Measurements from ENCODE around the gene SIGLEC15. TPM values are rescaled to one million over a fixed set of nuclear protein-coding genes. Genes with fewer than 3 reads are reported as not detected.
A peak's percentile ranks its signal among the peaks of the same experiment; 100 is the strongest.

The SIGLEC15 gene
- polyA plus RNA-seq, 3 donors from 2014 or later: 0.09 to 0.20 TPM; not detected in 1

- peaks cover 39 to 79% (median 57%) of the 10 kb centered on the region in 3 donors for H3K36me3 Mint-ChIP-seq
- no peak overlapping the region for H3K27ac Mint-ChIP-seq
- DNase-seq: no peak
- no peaks in the 10 kb centered on the region for H3K4me1 Mint-ChIP-seq
- H3K27me3 Mint-ChIP-seq (ENCODE audit: low read depth in 3 of 3): peaks cover 0 to 2% (median 0%) of the 10 kb centered on the region in 3 donors
- no peaks in the 10 kb centered on the region for H3K9me3 Mint-ChIP-seq
- H3K4me3 Mint-ChIP-seq: no peak overlapping the region
These were observed 33.9 kb downstream of the SIGLEC15 start for GRCh38 chr18:45859334-45859733.

GRCh38 chr18:45860492-45860891 lies 35.0 kb downstream of the SIGLEC15 start:
- no peaks in the 10 kb centered on the region for H3K9me3 Mint-ChIP-seq
- H3K27me3 Mint-ChIP-seq (ENCODE audit: low read depth in 3 of 3): no peaks in the 10 kb centered on the region
- H3K4me3 Mint-ChIP-seq: no peak overlapping the region
- DNase-seq: no peak
- no peaks in the 10 kb centered on the region for H3K4me1 Mint-ChIP-seq
- H3K36me3 Mint-ChIP-seq: peaks cover 47 to 83% (median 62%) of the 10 kb centered on the region in 3 donors
- peak overlapping the region in 1 of 6 donors; percentile 24 for H3K27ac Mint-ChIP-seq

GRCh38 chr18:45860971-45861370 lies 35.5 kb downstream of the SIGLEC15 start:
- Mint-ChIP-seq H3K27me3 (ENCODE audit: low read depth in 3 of 3) (no peaks in the 10 kb centered on the region), H3K27ac (peak overlapping the region in 1 of 6 donors; percentile 41), H3K36me3 (peaks cover 52 to 83% (median 62%) of the 10 kb centered on the region in 3 donors), H3K9me3 (no peaks in the 10 kb centered on the region), H3K4me3 (no peak overlapping the region), H3K4me1 (no peaks in the 10 kb centered on the region)
- DNase-seq: no peak

GRCh38 chr18:45861926-45862325 lies 36.5 kb downstream of the SIGLEC15 start:
- no peak for DNase-seq
- Mint-ChIP-seq H3K27ac (peak overlapping the region in 3 of 6 donors; percentile 7 to 41 (median 37)), H3K4me1 (no peaks in the 10 kb centered on the region), H3K27me3 (ENCODE audit: low read depth in 3 of 3) (no peaks in the 10 kb centered on the region), H3K9me3 (no peaks in the 10 kb centered on the region), H3K36me3 (peaks cover 52 to 83% (median 61%) of the 10 kb centered on the region in 3 donors), H3K4me3 (no peak overlapping the region)

- no peak for DNase-seq
- Mint-ChIP-seq H3K4me3 (no peak overlapping the region), H3K36me3 (peaks cover 46 to 85% (median 65%) of the 10 kb centered on the region in 3 donors), H3K4me1 (no peaks in the 10 kb centered on the region), H3K27me3 (ENCODE audit: low read depth in 3 of 3) (no peaks in the 10 kb centered on the region), H3K9me3 (no peaks in the 10 kb centered on the region), H3K27ac (peak overlapping the region in 2 of 6 donors; percentile 7 to 33)
These were observed 38.0 kb downstream of the SIGLEC15 start for GRCh38 chr18:45863469-45863868.

- H3K27me3 Mint-ChIP-seq (ENCODE audit: low read depth in 3 of 3): no peaks in the 10 kb centered on the region
- H3K27ac Mint-ChIP-seq: peak overlapping the region in 1 of 6 donors; percentile 35
- H3K4me1 Mint-ChIP-seq: no peaks in the 10 kb centered on the region
- peaks cover 43 to 81% (median 64%) of the 10 kb centered on the region in 3 donors for H3K36me3 Mint-ChIP-seq
- no peak for DNase-seq
- H3K4me3 Mint-ChIP-seq: no peak overlapping the region
- no peaks in the 10 kb centered on the region for H3K9me3 Mint-ChIP-seq
These were observed 38.6 kb downstream of the SIGLEC15 start for GRCh38 chr18:45864081-45864480.

GRCh38 chr18:45865466-45865865 lies 40.0 kb downstream of the SIGLEC15 start:
- H3K4me3 Mint-ChIP-seq: no peak overlapping the region
- H3K27me3 Mint-ChIP-seq (ENCODE audit: low read depth in 3 of 3): no peaks in the 10 kb centered on the region
- no peaks in the 10 kb centered on the region for H3K9me3 Mint-ChIP-seq
- peaks cover 44 to 80% (median 65%) of the 10 kb centered on the region in 3 donors for H3K36me3 Mint-ChIP-seq
- H3K27ac Mint-ChIP-seq: peak overlapping the region in 1 of 6 donors; percentile 46
- H3K4me1 Mint-ChIP-seq: no peaks in the 10 kb centered on the region
- no peak for DNase-seq

GRCh38 chr18:45870419-45870818 lies 44.9 kb downstream of the SIGLEC15 start:
- Mint-ChIP-seq H3K4me1 (peaks cover 29 to 37% of the 10 kb centered on the region in 2 donors), H3K27me3 (ENCODE audit: low read depth in 3 of 3) (peaks cover 0 to 3% (median 3%) of the 10 kb centered on the region in 3 donors)

GRCh38 chr18:45871431-45872084 lies 46.1 kb downstream of the SIGLEC15 start:
- no peak overlapping the region for H3K4me3 Mint-ChIP-seq
- H3K27me3 Mint-ChIP-seq (ENCODE audit: low read depth in 3 of 3): peaks cover 0 to 3% (median 3%) of the 10 kb centered on the region in 3 donors
- peaks cover 33 to 40% of the 10 kb centered on the region in 2 donors for H3K4me1 Mint-ChIP-seq
- H3K9me3 Mint-ChIP-seq: no peaks in the 10 kb centered on the region
- H3K27ac Mint-ChIP-seq: peak overlapping the region; percentile 4 to 85 (median 30)
- peaks cover 33 to 62% (median 42%) of the 10 kb centered on the region in 3 donors for H3K36me3 Mint-ChIP-seq
- DNase-seq: no peak

More at GRCh38 chr18:45870419-45870818, 44.9 kb downstream of the SIGLEC15 start:
- H3K9me3 Mint-ChIP-seq: no peaks in the 10 kb centered on the region
- no peak overlapping the region for H3K4me3 Mint-ChIP-seq
- H3K36me3 Mint-ChIP-seq: peaks cover 37 to 69% (median 48%) of the 10 kb centered on the region in 3 donors
- DNase-seq: no peak
- H3K27ac Mint-ChIP-seq: peak overlapping the region in 1 of 6 donors; percentile 4

GRCh38 chr18:45874491-45875184 lies 49.2 kb downstream of the SIGLEC15 start:
- DNase-seq: peak; percentile 42 to 56 (median 54)
- H3K27me3 Mint-ChIP-seq (ENCODE audit: low read depth in 3 of 3): peaks cover 0 to 3% (median 3%) of the 10 kb centered on the region in 3 donors
- H3K4me3 Mint-ChIP-seq: peak overlapping the region; percentile 37 to 81 (median 52)
- peaks cover 33 to 49% (median 33%) of the 10 kb centered on the region in 3 donors for H3K36me3 Mint-ChIP-seq
- H3K27ac Mint-ChIP-seq: peak overlapping the region; percentile 83 to 94 (median 88)
- H3K4me1 Mint-ChIP-seq: peaks cover 36 to 43% of the 10 kb centered on the region in 2 donors
- H3K9me3 Mint-ChIP-seq: no peaks in the 10 kb centered on the region

- DNase-seq: no peak
These were observed 50.7 kb downstream of the SIGLEC15 start for GRCh38 chr18:45876161-45876560.

GRCh38 chr18:45877403-45877802 lies 51.9 kb downstream of the SIGLEC15 start:
- no peak overlapping the region for H3K27ac Mint-ChIP-seq
- no peak overlapping the region for H3K4me3 Mint-ChIP-seq
- DNase-seq: no peak
- H3K27me3 Mint-ChIP-seq (ENCODE audit: low read depth in 3 of 3): peaks cover 0 to 5% (median 2%) of the 10 kb centered on the region in 3 donors
- H3K36me3 Mint-ChIP-seq: peaks cover 32 to 48% (median 35%) of the 10 kb centered on the region in 3 donors
- peaks cover 39 to 41% of the 10 kb centered on the region in 2 donors for H3K4me1 Mint-ChIP-seq
- no peaks in the 10 kb centered on the region for H3K9me3 Mint-ChIP-seq

More at GRCh38 chr18:45876161-45876560, 50.7 kb downstream of the SIGLEC15 start:
- peak overlapping the region in 3 of 6 donors; percentile 15 to 50 (median 43) for H3K27ac Mint-ChIP-seq
- peaks cover 0 to 5% (median 5%) of the 10 kb centered on the region in 3 donors for H3K27me3 Mint-ChIP-seq (ENCODE audit: low read depth in 3 of 3)
- peaks cover 44 to 48% of the 10 kb centered on the region in 2 donors for H3K4me1 Mint-ChIP-seq
- H3K36me3 Mint-ChIP-seq: peaks cover 33 to 45% (median 37%) of the 10 kb centered on the region in 3 donors
- H3K4me3 Mint-ChIP-seq: peak overlapping the region in 1 of 5 donors; percentile 6
- no peaks in the 10 kb centered on the region for H3K9me3 Mint-ChIP-seq

- Mint-ChIP-seq H3K4me1 (peaks cover 17 to 20% of the 10 kb centered on the region in 2 donors), H3K36me3 (peaks cover 30 to 45% (median 34%) of the 10 kb centered on the region in 3 donors), H3K27me3 (ENCODE audit: low read depth in 3 of 3) (peaks cover 0 to 2% (median 2%) of the 10 kb centered on the region in 3 donors), H3K9me3 (no peaks in the 10 kb centered on the region), H3K4me3 (no peak overlapping the region), H3K27ac (peak overlapping the region in 4 of 6 donors; percentile 27 to 48 (median 36))
- DNase-seq: peak; percentile 57 to 66 (median 60)
These were observed 54.5 kb downstream of the SIGLEC15 start for GRCh38 chr18:45879681-45880655.

Data from immature natural killer cell (primary cell).